ENCODE data around the gene TPMT.
"Not testable (repeated sequence)": the region's sequence is repeated elsewhere in the genome, so short reads cannot be mapped to it uniquely, and the experiment has no call there.

The TPMT gene

DNA sequence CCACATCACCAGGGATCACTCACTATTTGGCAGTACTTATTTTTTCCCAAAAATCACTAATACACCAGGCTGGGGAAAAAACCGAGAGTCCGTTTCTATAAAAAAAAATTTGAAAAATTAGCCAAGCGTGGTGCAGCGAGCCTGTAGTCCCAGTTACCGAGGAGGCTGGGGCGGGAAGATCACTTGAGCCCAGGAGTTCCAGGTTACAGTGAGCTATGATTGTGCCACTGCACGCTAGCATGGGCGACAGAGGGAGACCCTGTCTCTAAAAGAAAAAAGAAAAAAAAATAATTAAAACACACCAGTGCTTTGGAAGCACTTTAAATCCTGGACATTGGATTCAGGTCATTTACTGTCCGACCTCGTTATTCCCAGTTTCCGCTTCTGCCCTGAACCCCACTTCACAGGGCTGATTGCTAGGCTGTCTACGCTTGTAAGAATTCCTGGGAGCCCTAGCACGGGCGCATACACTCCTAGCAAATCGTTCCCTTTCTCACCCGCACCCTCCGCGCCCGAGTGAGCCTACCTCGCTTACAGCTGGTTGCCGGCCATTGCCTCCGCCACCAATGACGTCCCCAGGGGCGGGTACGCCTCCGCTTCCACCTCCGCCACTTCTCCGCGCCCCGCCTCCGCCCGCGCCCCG is at the start of gene TPMT:
Gene TPMT (minus strand): TSS at position 571 of the 643 bp plus-strand sequence. CDS start 5,950 bp downstream, outside the sequence.
- peak; percentile 36 for DNase-seq

DNA sequence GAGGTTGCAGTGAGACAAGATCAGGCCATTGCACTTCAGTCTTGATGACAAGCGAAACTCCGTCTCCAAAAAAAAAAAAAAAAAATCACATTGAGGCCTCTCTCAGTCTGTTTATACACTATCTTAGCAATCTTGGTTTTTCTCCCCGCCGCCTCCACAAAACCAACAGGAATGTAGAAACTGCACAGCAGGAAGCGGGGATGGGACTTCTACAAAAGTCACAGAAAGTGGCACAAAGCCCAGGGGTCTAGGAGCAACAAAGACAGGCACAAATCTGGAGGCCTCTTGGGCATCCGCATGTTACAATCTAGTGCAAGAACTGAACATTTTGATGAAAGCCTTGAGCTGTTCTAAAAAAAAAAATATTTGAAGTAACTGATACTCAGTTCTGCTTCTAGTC is 48.9 kb upstream of the TPMT start:
- DNase-seq: no peak

DNA sequence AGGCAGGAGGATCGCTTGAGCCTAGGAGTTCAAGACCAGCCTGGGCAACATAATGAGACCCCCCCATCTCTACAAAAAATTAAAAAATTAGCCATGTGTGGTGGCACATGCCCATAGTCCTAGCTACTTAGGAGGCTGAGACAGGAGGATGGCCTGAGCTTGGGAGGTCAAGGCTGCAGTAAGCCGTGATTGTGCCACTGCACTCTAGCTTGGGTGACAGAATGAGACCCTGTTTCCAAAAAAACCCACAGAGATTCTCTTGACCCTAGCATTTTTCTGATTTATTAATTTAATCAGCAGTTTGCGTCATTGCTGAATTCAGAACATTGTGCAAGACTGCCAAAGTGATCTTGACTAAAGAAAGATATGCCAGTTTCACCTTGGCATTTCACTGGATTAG is 37.1 kb upstream of the TPMT start:
- DNase-seq: no peak

DNA sequence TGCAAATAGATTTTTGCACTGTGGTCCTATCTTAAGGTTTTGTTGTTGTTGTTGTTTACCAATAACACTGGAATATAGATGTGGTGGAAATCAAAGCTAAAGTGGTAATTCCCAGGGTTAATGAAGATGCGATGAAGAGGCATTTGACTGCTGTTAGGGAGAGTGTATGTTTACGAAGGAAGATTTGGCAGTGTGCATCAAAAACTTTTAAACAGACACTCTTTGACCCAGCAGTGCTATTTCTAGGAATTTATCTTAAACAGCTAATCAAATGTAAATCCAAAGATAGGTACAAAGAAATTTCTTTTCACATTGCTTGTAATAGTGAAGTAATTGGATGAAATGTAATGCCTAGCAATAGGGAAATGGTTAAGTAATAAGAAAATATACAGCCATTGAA is 34.3 kb upstream of the TPMT start:
- no peak for DNase-seq

DNA sequence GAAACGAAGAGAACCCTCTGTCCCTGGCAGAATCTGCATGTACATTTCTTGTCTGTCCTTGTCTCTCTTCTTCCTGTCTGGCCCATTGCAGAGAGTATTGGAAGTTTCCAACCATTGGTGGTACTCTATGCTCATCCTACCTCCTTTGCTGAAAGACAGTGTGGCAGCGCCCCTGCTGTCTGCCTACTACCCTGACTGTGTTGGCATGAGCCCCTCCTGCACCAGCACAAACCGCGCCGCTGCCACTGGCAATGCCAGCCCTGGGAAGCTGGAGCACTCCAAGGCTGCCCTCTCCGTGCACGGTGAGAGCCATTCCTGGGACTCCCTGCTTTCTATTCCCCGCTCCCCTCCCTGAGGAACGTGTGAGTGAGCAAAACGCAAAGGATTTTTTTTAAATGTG is 32.8 kb upstream of the TPMT start:
- no peak for DNase-seq

DNA sequence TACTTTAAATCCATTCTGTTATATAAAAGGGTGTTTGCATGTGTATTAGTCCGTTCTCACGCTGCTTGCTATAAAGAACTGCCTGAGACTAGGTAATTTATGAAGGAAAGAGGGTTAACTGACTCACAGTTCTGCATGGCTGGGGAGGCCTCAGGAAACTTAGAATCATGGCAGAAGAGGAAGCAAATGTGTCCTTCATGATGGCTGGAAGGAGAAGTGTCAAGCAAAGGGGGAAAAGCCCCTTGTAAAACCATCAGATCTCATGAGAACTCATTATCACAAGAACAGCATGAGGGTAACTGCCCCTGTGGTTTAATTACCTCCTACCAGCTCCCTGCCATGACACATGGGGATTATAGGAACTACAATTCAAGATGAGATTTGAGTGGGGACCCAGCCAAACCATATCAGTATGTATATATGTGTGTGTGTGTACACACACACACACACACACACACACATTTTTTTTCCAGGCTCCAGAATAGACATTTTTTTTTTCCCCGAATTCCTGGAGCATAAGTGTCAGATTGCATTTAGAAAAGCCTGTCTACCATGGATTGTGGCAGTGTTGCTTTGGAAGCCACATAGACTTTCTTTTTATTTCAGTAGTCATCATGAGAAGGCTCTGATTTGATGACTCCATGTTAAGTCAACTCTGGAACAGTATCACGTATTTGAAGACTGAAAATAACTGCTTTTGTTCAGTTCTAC is 31.8 kb upstream of the TPMT start:
- DNase-seq: peak; percentile 61

DNA sequence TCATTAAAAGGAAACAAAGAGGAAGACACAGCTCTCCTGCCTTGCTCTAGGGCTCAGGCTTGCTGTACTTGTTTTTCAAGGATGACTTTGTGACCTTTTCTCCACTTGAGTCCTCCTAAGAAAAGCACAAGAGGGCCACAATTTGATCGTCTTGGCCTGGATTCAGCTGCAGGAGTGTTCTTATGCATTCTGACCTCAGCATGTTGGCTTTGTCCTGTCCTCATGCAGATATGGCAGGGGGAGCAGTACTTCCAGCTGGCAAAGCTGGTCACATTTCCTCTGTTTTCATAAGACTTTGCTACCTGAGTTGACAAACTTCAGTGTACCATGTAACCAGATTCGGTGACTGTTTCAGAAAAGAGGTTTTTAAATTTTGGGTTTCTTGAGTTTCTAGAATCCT is 31.2 kb upstream of the TPMT start:
- DNase-seq: peak; percentile 18

DNA sequence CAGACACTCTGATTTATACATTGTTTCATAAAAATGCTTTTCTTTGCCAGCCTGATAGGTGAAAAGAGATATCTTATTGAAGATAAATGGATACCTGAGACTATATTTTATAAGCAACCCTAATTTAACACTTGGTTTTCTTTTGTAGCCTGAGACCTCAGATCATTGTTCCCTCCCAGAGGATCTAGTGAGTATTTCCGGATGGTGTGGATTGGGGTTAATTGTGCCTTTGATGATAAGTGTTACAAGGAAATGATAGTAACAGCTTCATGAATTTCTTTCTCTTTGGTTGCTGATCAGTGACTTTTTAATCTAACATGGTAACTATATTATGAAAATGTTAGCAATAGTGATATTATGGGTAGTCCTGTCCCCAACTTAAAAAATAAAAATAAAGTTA is 30.7 kb upstream of the TPMT start:
- DNase-seq: peak; percentile 47

DNA sequence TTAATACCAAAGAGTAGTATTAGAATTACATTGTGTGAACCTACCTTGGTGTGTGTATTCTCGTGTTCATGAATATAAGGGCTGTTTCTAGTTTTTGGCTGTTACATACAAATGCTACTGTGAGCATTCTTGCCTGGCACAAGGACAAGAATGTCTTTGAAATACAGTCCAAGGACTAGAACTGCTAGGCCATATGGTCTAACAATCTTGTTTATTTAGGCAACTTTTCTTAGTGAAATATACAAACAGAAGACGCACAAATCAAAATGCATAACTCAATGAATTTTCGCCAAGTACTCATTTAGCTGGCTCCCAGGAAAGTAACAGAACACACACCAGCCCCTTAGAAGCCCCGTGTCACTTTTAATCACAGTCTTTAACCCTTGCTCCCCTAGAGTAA is 28.9 kb upstream of the TPMT start:
- no peak for DNase-seq

DNA sequence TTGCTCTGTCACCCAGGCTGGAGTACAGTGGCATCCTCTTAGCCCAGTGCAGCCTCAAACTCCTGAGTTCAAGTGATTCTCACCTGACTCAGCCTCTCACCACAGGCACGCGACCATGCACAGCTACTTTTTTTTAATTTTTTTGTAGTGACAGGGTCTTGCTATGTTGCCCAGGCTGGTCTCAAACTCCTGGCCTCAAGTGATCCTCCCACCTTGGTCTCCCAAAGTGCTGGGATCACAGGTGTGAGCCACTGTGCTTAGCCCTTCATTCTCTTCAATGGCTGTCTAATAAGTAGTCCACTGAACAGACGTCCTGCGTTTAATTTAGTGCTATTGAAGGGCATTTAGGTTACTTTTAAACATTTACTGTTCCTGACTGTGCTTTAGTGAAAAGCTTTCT is 27.7 kb upstream of the TPMT start:
- DNase-seq: no peak

DNA sequence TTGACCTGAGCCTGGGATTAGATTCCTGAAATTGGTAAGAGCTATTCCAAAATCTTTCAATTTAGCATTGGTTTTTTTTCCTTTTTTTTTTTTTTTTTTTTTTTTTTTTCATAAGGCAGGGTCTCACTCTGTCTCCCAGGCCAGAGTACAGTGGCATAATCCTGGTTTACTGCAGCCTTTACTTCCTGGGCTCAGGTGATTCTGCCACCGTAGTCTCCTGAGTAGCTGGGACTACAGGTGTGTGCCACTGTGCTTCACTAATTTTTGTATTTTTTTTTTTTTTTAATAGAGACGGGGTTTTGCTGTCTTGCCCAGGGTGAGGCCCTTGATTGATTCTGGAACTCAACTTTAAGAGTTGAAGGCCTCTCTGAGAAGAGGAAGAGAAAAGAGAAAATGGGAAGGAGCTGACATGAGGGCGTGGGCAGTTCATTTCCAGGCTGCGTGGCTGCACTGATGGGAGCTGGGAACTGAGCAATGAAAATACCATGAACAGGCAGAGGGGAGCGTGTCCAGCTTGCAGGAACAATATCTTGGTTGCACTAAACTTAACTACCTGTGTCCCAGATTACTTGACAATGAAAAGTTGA is 25.0 kb upstream of the TPMT start:
- no peak for DNase-seq

DNA sequence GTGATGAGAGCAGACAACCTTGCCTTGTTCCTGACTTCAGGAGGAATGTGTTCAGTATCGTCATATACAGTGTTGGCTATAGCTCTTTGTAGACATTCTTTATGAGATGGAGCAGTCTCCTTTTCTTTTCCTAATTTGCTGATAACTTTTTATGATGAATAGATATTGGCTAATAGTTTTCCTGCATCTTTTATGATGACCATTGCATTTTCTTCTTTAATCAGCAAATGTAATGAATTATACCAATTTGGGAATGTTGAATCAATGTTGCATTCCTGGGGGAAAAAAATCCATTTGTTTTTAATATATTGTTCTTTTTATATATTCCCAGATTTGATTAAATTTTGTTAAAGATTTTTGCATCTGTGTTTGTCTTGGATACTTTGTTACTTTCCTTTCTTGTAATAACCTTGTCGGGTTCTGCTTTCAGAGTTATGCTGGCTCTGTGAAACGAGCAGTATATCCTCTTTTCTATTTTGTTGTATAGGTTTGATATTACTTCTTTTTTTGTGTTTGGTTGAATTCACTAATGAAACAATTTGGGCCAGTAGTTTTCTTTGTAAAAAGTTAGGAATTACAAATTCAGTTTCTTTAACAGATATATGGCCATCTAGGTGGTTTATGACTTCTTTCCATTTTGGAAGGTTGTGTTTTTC is 24.2 kb upstream of the TPMT start:
- no peak for DNase-seq

DNA sequence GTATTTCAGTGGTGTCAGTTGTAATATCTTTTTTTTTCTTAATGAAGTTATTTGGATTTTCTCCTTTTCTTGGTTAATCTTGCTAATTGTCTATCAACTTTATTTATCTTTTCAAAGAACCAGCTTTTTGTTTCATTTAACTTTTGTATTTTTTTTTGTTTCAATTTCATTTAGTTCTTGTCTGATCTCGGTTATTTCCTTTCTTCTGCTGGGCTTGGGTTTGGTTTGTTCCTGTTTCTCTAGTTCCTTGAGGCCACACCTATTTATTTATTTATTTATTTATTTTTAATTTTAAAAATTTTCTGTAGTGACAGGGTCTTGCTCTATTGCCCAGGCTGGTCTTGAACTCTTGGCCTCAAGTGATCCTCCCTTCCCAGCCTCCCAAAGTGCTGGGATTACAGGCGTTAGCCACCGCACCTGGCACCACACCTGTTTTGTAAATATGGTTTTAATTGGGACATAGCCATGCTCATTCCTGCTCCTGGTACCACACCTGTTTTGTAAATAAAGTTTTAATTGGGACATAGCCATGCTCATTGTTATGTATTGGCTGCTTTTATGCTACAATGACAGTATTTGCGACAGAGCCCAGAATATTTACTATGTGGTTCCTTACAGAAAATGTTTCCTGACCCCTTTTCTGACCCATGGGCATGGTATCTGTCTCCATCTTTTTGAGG is 22.5 kb upstream of the TPMT start:
- DNase-seq: no peak

DNA sequence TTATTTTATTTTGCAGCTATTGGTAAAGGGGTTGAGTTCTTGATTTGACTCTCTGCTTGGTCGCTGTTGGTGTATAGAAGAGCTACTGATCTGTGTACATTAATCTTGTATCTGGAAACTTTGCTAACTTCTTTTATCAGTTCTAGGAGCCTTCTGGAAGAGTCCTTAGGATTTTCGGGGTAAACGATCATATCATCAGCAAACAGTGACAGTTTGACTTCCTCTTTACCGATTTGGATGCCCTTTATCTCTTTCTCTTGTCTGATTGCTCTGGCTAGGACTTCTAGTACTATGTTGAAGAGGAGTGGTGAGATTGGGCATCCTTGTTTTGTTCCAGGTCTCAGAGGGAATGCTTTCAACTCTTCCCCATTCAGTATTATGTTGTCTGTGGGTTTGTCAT is 21.3 kb upstream of the TPMT start:
- not testable (repeated sequence) for DNase-seq

DNA sequence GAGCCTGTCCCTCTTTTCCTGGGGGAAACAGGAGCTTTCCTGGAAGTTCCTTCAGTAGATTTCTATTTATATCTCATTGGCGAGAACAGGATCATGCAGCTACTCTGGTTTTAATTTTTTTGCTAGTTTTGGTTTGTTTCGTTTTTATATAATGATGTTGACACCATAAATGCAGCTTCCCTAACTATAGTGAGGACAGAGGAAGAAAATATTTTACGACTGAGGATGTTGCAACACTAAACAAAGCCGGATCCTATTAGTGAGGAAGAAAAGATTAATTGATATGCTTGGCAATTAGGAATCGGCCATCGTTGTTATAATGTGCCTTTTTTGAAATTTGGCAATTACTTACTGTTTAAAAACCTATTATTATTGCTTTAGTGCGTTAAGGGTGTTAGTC is 17.0 kb upstream of the TPMT start:
- DNase-seq: no peak

DNA sequence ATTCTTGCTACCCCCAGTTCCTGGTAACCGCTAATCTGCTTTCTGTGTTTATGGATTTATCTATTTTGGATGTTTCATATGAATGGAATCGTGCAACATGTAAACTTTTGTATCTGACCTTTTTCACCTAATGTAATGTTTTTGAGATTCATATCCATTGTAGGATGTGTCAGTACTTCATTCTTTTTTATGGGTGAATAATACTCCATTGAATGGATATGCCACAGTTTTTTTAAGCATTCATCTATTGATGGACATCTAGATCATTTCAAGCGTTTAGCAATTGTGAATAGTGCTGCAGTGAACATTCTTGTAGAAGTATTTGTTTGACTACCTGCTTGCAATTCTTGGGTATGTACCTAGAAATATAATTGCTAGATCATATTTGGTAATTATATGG is 13.4 kb upstream of the TPMT start:
- DNase-seq: no peak

DNA sequence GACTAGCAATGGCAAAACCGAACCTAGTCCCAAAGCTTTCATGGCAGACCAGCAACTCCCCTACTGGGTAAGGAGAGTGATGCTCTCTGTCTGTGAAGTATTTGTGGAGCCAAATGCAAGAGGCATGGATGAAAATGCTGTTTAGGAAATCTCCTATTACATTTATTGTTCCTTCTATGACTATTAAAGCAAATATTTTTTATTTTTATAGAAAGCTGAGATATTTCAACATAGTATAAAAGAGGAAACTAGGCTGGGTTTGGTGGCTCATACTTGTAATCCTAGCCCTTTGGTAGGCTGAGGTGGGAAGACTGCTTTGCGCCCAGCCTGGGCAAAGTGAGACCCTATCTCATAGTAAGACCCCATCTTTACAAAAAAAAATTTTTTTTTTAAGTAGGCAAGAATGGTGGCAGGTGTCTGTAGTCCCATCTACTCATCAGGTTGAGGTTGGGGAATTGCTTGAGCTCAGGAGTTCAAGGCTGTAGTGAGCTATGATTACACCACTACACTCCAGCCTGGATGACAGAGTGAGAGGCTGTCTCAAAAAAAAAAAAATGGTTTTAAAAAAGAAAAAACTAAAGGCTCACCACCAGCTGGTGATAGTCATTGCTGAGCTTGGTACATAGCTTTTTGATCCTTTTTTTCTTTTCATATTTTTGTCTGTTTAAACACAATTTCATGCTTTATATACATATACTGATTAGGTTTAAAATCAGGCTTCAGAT is 11.6 kb upstream of the TPMT start:
- DNase-seq: no peak

DNA sequence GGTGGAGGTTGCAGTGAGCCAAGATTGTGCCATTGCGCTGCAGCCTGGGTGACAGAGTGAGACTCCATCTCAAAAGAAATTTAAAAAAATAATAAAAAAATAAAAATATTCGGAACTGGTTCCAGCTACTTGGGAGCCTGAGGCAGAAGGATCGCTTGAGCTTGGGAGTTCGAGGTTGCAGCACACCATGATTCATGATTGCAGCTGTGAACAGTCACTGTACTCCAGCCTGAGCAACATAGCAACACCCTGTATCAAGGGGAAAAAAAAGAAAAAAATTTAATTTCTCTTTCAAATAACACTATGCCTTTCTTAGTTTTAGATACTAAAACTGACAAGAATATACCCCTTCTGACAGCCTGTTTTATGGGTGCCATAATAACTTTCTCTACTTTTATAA is 10.9 kb upstream of the TPMT start:
- no peak for DNase-seq

DNA sequence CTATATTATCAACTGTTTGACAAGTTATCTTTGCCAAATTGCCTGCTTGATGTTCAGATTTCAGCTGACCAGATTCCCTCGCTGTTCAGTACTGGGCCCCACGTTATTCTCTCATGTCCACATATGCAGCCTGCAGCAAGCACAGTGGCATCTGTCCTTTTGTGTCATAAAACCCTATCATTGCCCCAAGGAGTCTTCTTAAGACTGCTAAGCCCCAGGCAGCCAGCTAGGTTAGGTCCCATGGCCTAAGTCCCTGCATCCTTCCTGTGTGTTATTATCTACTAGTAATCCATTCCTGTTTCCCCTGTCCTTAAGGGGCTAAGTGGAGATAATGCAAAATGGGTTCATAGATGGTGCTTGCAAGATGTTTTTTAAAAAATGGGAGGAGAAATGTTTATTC is 7.5 kb upstream of the TPMT start:
- no peak for DNase-seq

DNA sequence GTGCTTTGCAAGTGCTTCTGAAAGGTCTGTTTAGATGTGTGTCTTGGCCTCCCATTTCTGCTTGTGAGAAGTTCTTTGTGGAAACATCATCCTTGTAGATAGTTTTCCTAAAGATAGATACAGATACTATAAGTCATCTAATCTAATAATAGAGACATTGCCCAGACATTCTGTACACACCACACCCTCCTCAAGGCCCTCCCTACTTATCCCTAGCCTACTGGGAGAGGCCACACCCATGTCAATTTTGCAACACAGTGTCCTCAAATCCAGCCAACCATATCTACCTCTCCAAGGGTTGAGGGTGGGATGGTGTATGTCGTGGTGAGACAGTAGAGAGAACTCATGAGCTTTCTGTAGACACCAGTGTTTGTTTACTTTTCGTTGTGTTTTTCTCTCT is 6.6 kb upstream of the TPMT start:
- DNase-seq: peak; percentile 36

DNA sequence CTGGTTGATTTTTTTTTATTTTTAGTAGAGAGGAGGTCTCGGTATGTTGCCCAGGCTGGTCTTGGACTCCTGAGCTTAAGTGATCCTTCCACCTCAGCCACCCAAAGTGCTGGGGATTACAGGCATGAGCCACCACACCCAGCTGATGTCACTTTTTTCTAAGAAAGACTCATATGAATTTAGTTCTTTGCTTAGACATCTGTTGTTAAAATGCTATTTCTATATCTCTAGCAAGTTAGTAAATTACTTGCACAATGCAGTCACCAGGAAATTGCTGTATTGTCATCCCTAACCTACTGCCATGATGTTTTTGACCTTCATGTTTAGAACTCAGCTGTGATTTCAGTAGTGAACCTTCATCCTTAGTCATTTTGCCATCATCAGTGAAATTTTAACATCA is 6.0 kb upstream of the TPMT start:
- DNase-seq: no peak

DNA sequence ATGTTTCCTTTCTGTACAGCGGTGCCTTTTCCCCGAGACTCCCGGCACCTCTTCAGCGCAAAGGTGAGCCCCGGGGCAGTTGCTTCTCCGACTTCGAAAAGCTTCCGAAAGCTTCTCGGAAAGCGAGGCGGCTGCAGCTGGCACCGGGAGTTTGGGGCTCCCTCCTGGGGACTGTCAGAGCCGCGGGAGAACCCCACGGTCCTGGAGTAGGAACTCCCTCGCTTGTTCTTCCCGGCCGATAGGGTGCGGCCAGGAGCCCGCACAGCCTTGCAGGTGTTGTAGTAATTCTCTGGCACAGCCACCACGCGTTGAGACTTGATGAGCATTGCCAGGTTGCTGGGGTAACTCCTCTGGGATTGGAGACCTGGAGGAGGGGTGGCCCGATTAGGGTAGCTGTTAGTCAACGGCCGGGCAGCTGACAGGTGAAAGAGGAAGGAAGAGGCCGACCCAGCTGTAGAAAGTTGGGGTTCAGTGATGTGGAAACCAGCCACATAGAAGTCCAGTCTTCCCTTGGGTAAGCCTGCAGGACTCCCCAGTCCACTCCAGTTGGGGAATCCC is 1.1 kb upstream of the TPMT start:
- DNase-seq: peak; percentile 72

Measured in hematopoietic multipotent progenitor cell treated with erythropoietin and hydrocortisone succinate and interleukin-3 and kit ligand, for 4 days (in vitro differentiated cells).